Kidney epithelial cell (primary cell): ENCODE data around the gene ENAH. TPM values are rescaled to one million over a fixed set of nuclear protein-coding genes. Genes with fewer than 3 reads are reported as not detected.
"Not testable (repeated sequence)": the region's sequence is repeated elsewhere in the genome, so short reads cannot be mapped to it uniquely, and the experiment has no call there.

ENCODE experiments used
- DNase-seq: peaks from one replicate; pipeline ENCODE4 v3.0.0-alpha.2; 2010; ENCODE audit warnings: low read depth
- H3K27me3 ChIP-seq: 2 replicates; pipeline ENCODE4 v1.6.0; 2011; ENCODE audit warnings: low read length; ENCODE audit not compliant: control insufficient read depth, insufficient read depth
- H3K36me3 ChIP-seq: 2 replicates; pipeline ENCODE4 v1.5.1; 2011; ENCODE audit warnings: low read length; ENCODE audit not compliant: control insufficient read depth, insufficient read depth
- H3K4me3 ChIP-seq: 2 replicates; pipeline ENCODE4 v1.5.1; 2011; ENCODE audit warnings: low read depth, mild to moderate bottlenecking, control low read depth, low read length
- CTCF ChIP-seq: IDR thresholded peaks from 2 replicates; pipeline ENCODE4 v1.5.1; 2011; ENCODE audit warnings: mild to moderate bottlenecking, moderate library complexity, low read length, control low read depth, inconsistent platforms; ENCODE audit not compliant: insufficient read depth, poor library complexity, severe bottlenecking
- total RNA-seq: library from RNA; depleted of rRNA; stranded (reverse); fragments of >200 nt; gene quantifications from 2 replicates; pipeline ENCODE4 v1.2.3, GENCODE V29; 2015

The ENAH gene
- total RNA-seq, 1 donor from 2014 or later: 95.8 TPM

- no peak for DNase-seq
- no peaks in the 10 kb centered on the region for H3K27me3 ChIP-seq
- H3K4me3 ChIP-seq: no peak overlapping the region
- TF ChIP-seq CTCF: no peak
- H3K36me3 ChIP-seq: no peaks in the 10 kb centered on the region
These were observed 8.3 kb downstream of the ENAH start for GRCh38 chr1:225644666-225645065.

- DNase-seq: no peak
- TF ChIP-seq CTCF: no peak
- Histone ChIP-seq H3K36me3 (no peaks in the 10 kb centered on the region), H3K4me3 (no peak overlapping the region), H3K27me3 (no peaks in the 10 kb centered on the region)
These were observed 10.7 kb downstream of the ENAH start for GRCh38 chr1:225642177-225642576.

- no peak overlapping the region for H3K4me3 ChIP-seq
- no peaks in the 10 kb centered on the region for H3K27me3 ChIP-seq
- TF ChIP-seq CTCF: no peak
- DNase-seq: no peak
- no peaks in the 10 kb centered on the region for H3K36me3 ChIP-seq
These were observed 14.1 kb downstream of the ENAH start for GRCh38 chr1:225638853-225639252.

GRCh38 chr1:225637651-225638199 is 15.2 kb downstream of the ENAH start:
- no peak for DNase-seq

GRCh38 chr1:225636992-225637391 is 15.9 kb downstream of the ENAH start:
- H3K36me3 ChIP-seq, H3K27me3 ChIP-seq, H3K4me3 ChIP-seq, DNase-seq: not testable (repeated sequence)

More at GRCh38 chr1:225637651-225638199, 15.2 kb downstream of the ENAH start:
- Histone ChIP-seq H3K27me3 (no peaks in the 10 kb centered on the region), H3K36me3 (no peaks in the 10 kb centered on the region), H3K4me3 (no peak overlapping the region)
- TF ChIP-seq CTCF: no peak

GRCh38 chr1:225635649-225636048 is 17.3 kb downstream of the ENAH start:
- DNase-seq: no peak
- no peaks in the 10 kb centered on the region for H3K27me3 ChIP-seq
- TF ChIP-seq CTCF: no peak
- no peak overlapping the region for H3K4me3 ChIP-seq
- H3K36me3 ChIP-seq: no peaks in the 10 kb centered on the region

- not testable (repeated sequence) for H3K4me3 ChIP-seq, H3K27me3 ChIP-seq, DNase-seq, H3K36me3 ChIP-seq
These were observed 20.1 kb downstream of the ENAH start for GRCh38 chr1:225632836-225633235.
